SK-N-SH (cell line): ENCODE measurements around the gene IKZF4. TPM values are rescaled to one million over a fixed set of nuclear protein-coding genes. Genes with fewer than 3 reads are reported as not detected.

Source experiments
- CTCF ChIA-PET: fragments of 300-600, 350-600 bp; formaldehyde crosslinking; extraction: SDS; loops from one replicate; lab custom pipeline; 2021; lab: Yijun Ruan, JAX
- POLR2A ChIA-PET: fragments of 350-600 bp; sonication (Branson Sonifier 250); formaldehyde crosslinking; extraction: SDS; loops from one replicate; lab custom pipeline; 2020; ENCODE audit warnings: antibody characterized with exemption, inconsistent platforms; lab: Yijun Ruan, JAX
- DNase-seq: peaks from one replicate; pipeline ENCODE4 v3.0.0; 2012
- H2AFZ ChIP-seq: fragments of 200-600 bp; sonication (generic); 2 replicates; pipeline ENCODE4 v1.8.1; 2016; ENCODE audit warnings: antibody characterized with exemption, mild to moderate bottlenecking, low read depth
- H3F3A ChIP-seq: fragments of 200-600 bp; sonication (generic); replicated peaks from 2 replicates; pipeline ENCODE3; 2016; ENCODE audit warnings: antibody characterized with exemption, mild to moderate bottlenecking; ENCODE audit not compliant: insufficient read depth
- H3K27ac ChIP-seq, 2 experiments: fragments of 200-500 bp in 1 of 2; fragments of 200-600 bp in 1 of 2; sonication (Bioruptor generic) in 1 of 2; sonication (generic), shearing (Covaris generic) in 1 of 2; 2 replicates each; pipeline versions ENCODE4 v1.5.1 to v1.6.1; 2014 to 2016; ENCODE audit warnings: low read depth in 2 of 2, inconsistent platforms in 1 of 2, low read length in 1 of 2, mild to moderate bottlenecking in 1 of 2, mixed read lengths in 1 of 2
- H3K27me3 ChIP-seq: fragments of 200-600 bp; sonication (generic), shearing (Covaris generic); 2 replicates; pipeline ENCODE4 v1.6.1; 2016; ENCODE audit warnings: mixed run types; ENCODE audit not compliant: insufficient read depth
- H3K36me3 ChIP-seq, 2 experiments: fragments of 200-500 bp in 1 of 2; fragments of 200-600 bp in 1 of 2; sonication (Bioruptor generic) in 1 of 2; sonication (generic) in 1 of 2; replicated peaks in 1 of 2; 2 replicates each; pipeline versions ENCODE3 to v1.5.1; 2014 to 2016; ENCODE audit warnings: low read length in 1 of 2, mild to moderate bottlenecking in 1 of 2; ENCODE audit not compliant: insufficient read depth in 2 of 2, control insufficient read depth in 1 of 2
- H3K4me1 ChIP-seq, 2 experiments: fragments of 200-500 bp in 1 of 2; fragments of 200-600 bp in 1 of 2; sonication (Bioruptor generic) in 1 of 2; sonication (generic), shearing (Covaris generic) in 1 of 2; 2 replicates each; pipeline versions ENCODE4 v1.5.1 to v1.6.1; 2014 to 2016; ENCODE audit warnings: low read depth in 1 of 2, low read length in 1 of 2, mixed run types in 1 of 2; ENCODE audit not compliant: insufficient read depth in 2 of 2, control insufficient read depth in 1 of 2
- H3K4me2 ChIP-seq: fragments of 200-600 bp; sonication (generic), shearing (Covaris generic); 2 replicates; pipeline ENCODE4 v1.6.1; 2017; ENCODE audit warnings: mixed run types
- H3K4me3 ChIP-seq, 2 experiments: fragments of 200-500 bp in 1 of 2; fragments of 200-600 bp in 1 of 2; sonication (Bioruptor generic) in 1 of 2; sonication (generic), shearing (Covaris generic) in 1 of 2; 2 replicates each; pipeline versions ENCODE4 v1.5.1 to v1.8.1; 2014 to 2016; ENCODE audit warnings: low read depth in 2 of 2, inconsistent platforms in 1 of 2, low read length in 1 of 2, mild to moderate bottlenecking in 1 of 2, mixed read lengths in 1 of 2, moderate library complexity in 1 of 2
- H3K79me2 ChIP-seq: fragments of 200-600 bp; sonication (generic); 2 replicates; pipeline ENCODE4 v1.8.1; 2017; ENCODE audit warnings: mild to moderate bottlenecking; ENCODE audit not compliant: insufficient read depth
- H3K9ac ChIP-seq: fragments of 200-600 bp; sonication (generic); 2 replicates; pipeline ENCODE4 v1.6.1; 2017; ENCODE audit warnings: mixed run types
- H3K9me2 ChIP-seq: fragments of 200-600 bp; sonication (generic); 2 replicates; pipeline ENCODE4 v1.6.1; 2017; ENCODE audit warnings: mixed run types
- H3K9me3 ChIP-seq: fragments of 200-600 bp; sonication (generic); 2 replicates; pipeline ENCODE4 v1.6.1; 2017; ENCODE audit warnings: mixed run types, mild to moderate bottlenecking, moderate library complexity
- H4K20me1 ChIP-seq: fragments of 200-600 bp; sonication (generic); 2 replicates; pipeline ENCODE4 v1.6.1; 2017; ENCODE audit warnings: mild to moderate bottlenecking, mixed run types; ENCODE audit not compliant: insufficient read depth
- CHD2 ChIP-seq: fragments of 150-350 bp; IDR thresholded peaks from 2 replicates; pipeline ENCODE4 v1.6.1; 2018; ENCODE audit warnings: low read length; ENCODE audit not compliant: partially characterized antibody
- EP300 ChIP-seq, 2 experiments: IDR thresholded peaks; 2 replicates each; pipeline versions ENCODE4 v1.4.0 to v1.6.1; 2012; ENCODE audit warnings: borderline replicate concordance in 1 of 2, low read depth in 1 of 2, low read length in 1 of 2
- EZH2phosphoT487 ChIP-seq: fragments of 200-600 bp; sonication (generic); IDR thresholded peaks from 2 replicates; pipeline ENCODE4 v1.6.1; 2017; ENCODE audit warnings: low read depth, mixed run types, mild to moderate bottlenecking, antibody characterized with exemption, moderate library complexity, borderline replicate concordance
- FOSL2 ChIP-seq: IDR thresholded peaks from 2 replicates; pipeline ENCODE4 v1.4.0; 2012; ENCODE audit warnings: low read depth, mild to moderate bottlenecking, moderate library complexity, borderline replicate concordance
- FOXJ3 ChIP-seq: sonication (generic); formaldehyde crosslinking; IDR thresholded peaks from 2 replicates; pipeline ENCODE4 v1.5.1; 2020; ENCODE audit warnings: mild to moderate bottlenecking, missing genetic modification reagents
- FOXM1 ChIP-seq: IDR thresholded peaks from 2 replicates; pipeline ENCODE4 v1.4.0; 2012; ENCODE audit warnings: low read depth, mild to moderate bottlenecking
- GABPA ChIP-seq: IDR thresholded peaks from 2 replicates; pipeline ENCODE4 v1.4.0; 2012; ENCODE audit warnings: low read depth, mild to moderate bottlenecking
- GATA2 ChIP-seq: sonication (generic); formaldehyde crosslinking; IDR thresholded peaks from 2 replicates; pipeline ENCODE4 v1.5.0; 2020; ENCODE audit warnings: mild to moderate bottlenecking, missing genetic modification reagents
- JUND ChIP-seq: IDR thresholded peaks from 2 replicates; pipeline ENCODE4 v1.4.0; 2012
- MAX ChIP-seq: IDR thresholded peaks from 2 replicates; pipeline ENCODE4 v1.4.0; 2012; ENCODE audit warnings: low read depth
- RAD21 ChIP-seq: IDR thresholded peaks from 2 replicates; pipeline ENCODE4 v1.6.1; 2012; ENCODE audit warnings: mild to moderate bottlenecking, low read length
- REST ChIP-seq: IDR thresholded peaks from 2 replicates; pipeline ENCODE4 v1.6.1; 2012; ENCODE audit warnings: mild to moderate bottlenecking, low read depth, low read length, moderate library complexity
- RXRA ChIP-seq: IDR thresholded peaks from 2 replicates; pipeline ENCODE4 v1.4.0; 2012; ENCODE audit warnings: low read depth, mild to moderate bottlenecking, borderline replicate concordance
- SIN3A ChIP-seq: IDR thresholded peaks from 2 replicates; pipeline ENCODE4 v1.6.1; 2012; ENCODE audit warnings: low read depth, mild to moderate bottlenecking, low read length, moderate library complexity, borderline replicate concordance
- SMC3 ChIP-seq: IDR thresholded peaks from 2 replicates; pipeline ENCODE4 v1.6.1; 2012; ENCODE audit warnings: low read depth, low read length, improper control_type of control experiment
- TAF1 ChIP-seq: IDR thresholded peaks from 2 replicates; pipeline ENCODE4 v1.6.1; 2012; ENCODE audit warnings: low read depth, mild to moderate bottlenecking, low read length, moderate library complexity, borderline replicate concordance
- USF1 ChIP-seq: IDR thresholded peaks from 2 replicates; pipeline ENCODE4 v1.4.0; 2012; ENCODE audit warnings: low read depth, borderline replicate concordance
- ZBTB33 ChIP-seq: IDR thresholded peaks from 2 replicates; pipeline ENCODE4 v1.4.0; 2012; ENCODE audit warnings: low read depth, borderline replicate concordance
- WGBS: methylation state at CpG from one replicate; pipeline ENCODE4 v1.1.6; 2017; ENCODE audit warnings: low lambda C conversion rate; 5-methylcytosine and 5-hydroxymethylcytosine counted together
- polyA plus RNA-seq, 3 experiments: library from polyadenylated mRNA; depleted of rRNA; stranded (reverse); fragments of >200 nt; gene quantifications; 2 replicates each; pipeline ENCODE4 v1.2.3, GENCODE V29; 2012

IKZF4 gene
- polyA plus RNA-seq, 1 of the 3 experiments (the other 2 are of a cell fraction) = 3.9 TPM

GRCh38 chr12:56034586-56035332 is 13.9 kb downstream of the IKZF4 start:
- Histone ChIP-seq H3K9ac (no peak overlapping the region), H3K4me2 (no peak overlapping the region), H3K9me3 (no peaks in the 10 kb centered on the region), H3K27ac (no peak overlapping the region), H3K27me3 (no peaks in the 10 kb centered on the region), H3K36me3 (peaks cover 8 to 30% of the 10 kb centered on the region in 2 experiments), H3K9me2 (no peaks in the 10 kb centered on the region), H3K4me3 (no peak overlapping the region), H3F3A (peaks cover 3% of the 10 kb centered on the region), H4K20me1 (no peaks in the 10 kb centered on the region), H3K4me1 (no peaks in the 10 kb centered on the region; a peak in 1 of 4 replicates), H3K79me2 (no peaks in the 10 kb centered on the region), H2AFZ (no peak overlapping the region)
- ChIA-PET CTCF (interaction anchor here (1.6 to 2.5 kb wide), 2 partner anchors 39 to 296 kb away, joined by 3 to 9 read pairs; partner anchors contain the start of gene SUOX), POLR2A (no interaction called here)
- TF ChIP-seq ZBTB33 (no peak), GABPA (no peak), SMC3 (no peak), TAF1 (no peak), RAD21 (no peak), GATA2 (CRISPR knock-in tag) (no peak)
- no peak for DNase-seq
- WGBS = 81% methylated on average over 14 of the region's 21 CpGs

GRCh38 chr12:56037161-56037560 is 16.3 kb downstream of the IKZF4 start:
- ChIA-PET CTCF (interaction anchor here (5.1 kb wide), 1 partner anchor 41 kb away, joined by 46 read pairs; the partner anchor contains the start of gene SUOX), POLR2A (no interaction called here)
- no peak overlapping the region for H3K4me3 ChIP-seq
- H3K79me2 ChIP-seq = peaks cover 3% of the 10 kb centered on the region
- 94% methylated on average over 2 of the region's 2 CpGs for WGBS
- peaks cover 0 to 6% of the 10 kb centered on the region in 2 experiments; a peak in 2 of 4 replicates for H3K4me1 ChIP-seq
- no peaks in the 10 kb centered on the region for H4K20me1 ChIP-seq
- no peaks in the 10 kb centered on the region for H3K27me3 ChIP-seq
- H3K9ac ChIP-seq = no peak overlapping the region
- no peak for DNase-seq
- H2AFZ ChIP-seq = no peak overlapping the region
- H3K4me2 ChIP-seq = no peak overlapping the region
- no peak overlapping the region for H3K27ac ChIP-seq
- H3F3A ChIP-seq = peaks cover 6% of the 10 kb centered on the region
- no peaks in the 10 kb centered on the region for H3K9me3 ChIP-seq
- H3K36me3 ChIP-seq = peaks cover 4 to 27% of the 10 kb centered on the region in 2 experiments
- H3K9me2 ChIP-seq = no peaks in the 10 kb centered on the region
- TF ChIP-seq FOSL2 (no peak), USF1 (no peak), TAF1 (no peak), JUND (no peak), MAX (no peak), REST (no peak), EZH2phosphoT487 (no peak), RXRA (no peak), EP300 (IDR thresholded peaks at IDR 0.05; ENCODE audit: borderline replicate concordance in 1 of 2, low read depth in 1 of 2, low read length in 1 of 2) (no peak), FOXJ3 (no peak), CHD2 (no peak), FOXM1 (no peak), SIN3A (no peak)
